Astrocyte (in vitro differentiated cells and primary cell): ENCODE results near the gene CCSER1. TPM values are rescaled to one million over a fixed set of nuclear protein-coding genes. Genes with fewer than 3 reads are reported as not detected.

ENCODE experiments used
- DNase-seq: peaks from one replicate; pipeline ENCODE4 v3.0.0-alpha.2; 2010; ENCODE audit warnings: low read depth
- FAIRE-seq: peaks from 2 replicates; lab custom pipeline; 2011; peaks lifted over from hg19 to GRCh38; lab: Jason Lieb, UNC
- H2AFZ ChIP-seq: 2 replicates; pipeline ENCODE4 v1.6.0; 2012; ENCODE audit warnings: low read depth, low read length, inconsistent platforms
- H3K27ac ChIP-seq: 2 replicates; pipeline ENCODE4 v1.5.1; 2011; ENCODE audit warnings: low read depth, low read length, inconsistent platforms
- H3K27me3 ChIP-seq: 2 replicates; pipeline ENCODE4 v1.6.0; 2011; ENCODE audit warnings: low read length, inconsistent platforms; ENCODE audit not compliant: insufficient read depth
- H3K36me3 ChIP-seq: 2 replicates; pipeline ENCODE4 v1.5.1; 2011; ENCODE audit warnings: low read length, inconsistent platforms; ENCODE audit not compliant: insufficient read depth
- H3K4me1 ChIP-seq: 2 replicates; pipeline ENCODE4 v1.5.1; 2011; ENCODE audit warnings: low read length, inconsistent platforms; ENCODE audit not compliant: insufficient read depth
- H3K4me2 ChIP-seq: 2 replicates; pipeline ENCODE4 v1.6.0; 2012; ENCODE audit warnings: low read length, inconsistent platforms
- H3K4me3 ChIP-seq: 2 replicates; pipeline ENCODE4 v1.5.1; 2011; ENCODE audit warnings: low read depth, mild to moderate bottlenecking, low read length, inconsistent platforms; ENCODE audit not compliant: insufficient read depth
- H3K79me2 ChIP-seq: 2 replicates; pipeline ENCODE4 v1.6.0; 2012; ENCODE audit warnings: mild to moderate bottlenecking, low read length, inconsistent platforms; ENCODE audit not compliant: insufficient read depth
- H3K9ac ChIP-seq: 2 replicates; pipeline ENCODE4 v1.6.0; 2012; ENCODE audit warnings: mild to moderate bottlenecking, low read length, inconsistent platforms
- H3K9me3 ChIP-seq: 2 replicates; pipeline ENCODE4 v1.5.1; 2012; ENCODE audit warnings: low read depth, mild to moderate bottlenecking, low read length, inconsistent platforms; ENCODE audit not compliant: insufficient read depth
- H4K20me1 ChIP-seq: 2 replicates; pipeline ENCODE4 v1.6.0; 2012; ENCODE audit warnings: low read length, inconsistent platforms; ENCODE audit not compliant: insufficient read depth
- H3K27ac Mint-ChIP-seq: one replicate; pipeline ENCODE4 v1.8.0; 2021; ENCODE audit warnings: mild to moderate bottlenecking, mixed read lengths; ENCODE audit not compliant: unreplicated experiment
- H3K27me3 Mint-ChIP-seq: one replicate; pipeline ENCODE4 v1.8.0; 2021; ENCODE audit warnings: low read depth, mixed read lengths; ENCODE audit not compliant: unreplicated experiment
- H3K36me3 Mint-ChIP-seq: one replicate; pipeline ENCODE4 v1.8.0; 2021; ENCODE audit warnings: low read depth, mixed read lengths; ENCODE audit not compliant: unreplicated experiment
- H3K4me1 Mint-ChIP-seq: one replicate; pipeline ENCODE4 v1.8.0; 2021; ENCODE audit warnings: low read depth, mixed read lengths; ENCODE audit not compliant: unreplicated experiment
- H3K4me3 Mint-ChIP-seq: one replicate; pipeline ENCODE4 v1.8.0; 2021; ENCODE audit warnings: mild to moderate bottlenecking, moderate library complexity, mixed read lengths; ENCODE audit not compliant: unreplicated experiment
- H3K9me3 Mint-ChIP-seq: one replicate; pipeline ENCODE4 v1.8.0; 2021; ENCODE audit warnings: mild to moderate bottlenecking, mixed read lengths; ENCODE audit not compliant: unreplicated experiment
- CTCF ChIP-seq: IDR thresholded peaks from 2 replicates; pipeline ENCODE4 v1.5.1; 2011; ENCODE audit warnings: low read depth, mild to moderate bottlenecking, inconsistent platforms, low read length, moderate library complexity; ENCODE audit not compliant: insufficient read depth
- EZH2 ChIP-seq: IDR thresholded peaks from 2 replicates; pipeline ENCODE4 v1.6.1; 2012; ENCODE audit warnings: mild to moderate bottlenecking, low read length, inconsistent platforms; ENCODE audit not compliant: insufficient read depth
- total RNA-seq: library from RNA; stranded (reverse); gene quantifications from 2 replicates; pipeline ENCODE4 v1.2.1, GENCODE V29; 2021

CCSER1 gene
- total RNA-seq, 1 donor from 2014 or later, result 2.2 TPM

- no peak for FAIRE-seq
- Histone ChIP-seq H3K4me3 (no peak overlapping the region), H3K4me2 (no peak overlapping the region), H3K9me3 (no peaks in the 10 kb centered on the region), H3K27me3 (no peaks in the 10 kb centered on the region), H4K20me1 (no peaks in the 10 kb centered on the region), H3K4me1 (no peaks in the 10 kb centered on the region), H3K79me2 (no peaks in the 10 kb centered on the region), H3K9ac (no peak overlapping the region), H3K27ac (no peak overlapping the region), H2AFZ (no peak overlapping the region), H3K36me3 (no peaks in the 10 kb centered on the region)
- Mint-ChIP-seq H3K4me1 (peaks cover 7% of the 10 kb centered on the region), H3K27ac (no peak overlapping the region), H3K4me3 (no peak overlapping the region), H3K27me3 (no peaks in the 10 kb centered on the region), H3K36me3 (no peaks in the 10 kb centered on the region), H3K9me3 (no peaks in the 10 kb centered on the region)
- TF ChIP-seq CTCF (no peak), EZH2 (no peak)
- no peak for DNase-seq
These were observed 318.2 kb downstream of the CCSER1 start for GRCh38 chr4:90445380-90445779.

DNA sequence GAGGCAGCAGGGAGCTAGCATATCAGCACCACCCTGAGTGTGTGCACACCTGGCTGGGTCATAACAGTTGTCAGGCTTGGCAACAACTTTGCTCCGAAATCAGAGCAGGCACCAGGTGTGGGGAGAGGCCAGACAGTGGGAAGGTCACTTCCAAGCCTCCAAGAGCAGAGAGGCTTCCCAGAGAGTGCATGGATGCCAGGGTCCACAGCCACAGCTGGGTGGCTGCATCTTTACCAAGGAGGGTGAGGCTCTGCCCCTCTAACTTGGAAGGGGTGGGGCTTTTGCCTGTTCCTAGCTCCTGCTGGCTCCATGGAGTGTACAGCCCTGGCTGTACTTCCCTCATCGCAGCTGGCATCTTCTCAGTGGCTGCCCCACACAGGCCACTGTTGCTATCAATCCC lies 322.4 kb downstream of the CCSER1 start:
- TF ChIP-seq CTCF, result no peak
- no peak for TF ChIP-seq EZH2
- peaks cover 2% of the 10 kb centered on the region for H3K27me3 Mint-ChIP-seq
- Histone ChIP-seq H2AFZ (no peak overlapping the region), H4K20me1 (no peaks in the 10 kb centered on the region), H3K27ac (no peak overlapping the region), H3K79me2 (no peaks in the 10 kb centered on the region), H3K4me3 (no peak overlapping the region), H3K36me3 (no peaks in the 10 kb centered on the region), H3K27me3 (no peaks in the 10 kb centered on the region), H3K4me1 (no peaks in the 10 kb centered on the region), H3K9me3 (no peaks in the 10 kb centered on the region), H3K9ac (no peak overlapping the region), H3K4me2 (no peak overlapping the region)
- H3K4me1 Mint-ChIP-seq, result peaks cover 5% of the 10 kb centered on the region
- no peak for FAIRE-seq
- no peak overlapping the region for H3K27ac Mint-ChIP-seq
- no peaks in the 10 kb centered on the region for H3K36me3 Mint-ChIP-seq
- H3K9me3 Mint-ChIP-seq, result no peaks in the 10 kb centered on the region
- DNase-seq, result no peak
- no peak overlapping the region for H3K4me3 Mint-ChIP-seq

GRCh38 chr4:90456891-90457290 lies 329.7 kb downstream of the CCSER1 start:
- DNase-seq (no peak), FAIRE-seq (no peak)
- Mint-ChIP-seq H3K4me1 (no peaks in the 10 kb centered on the region), H3K27me3 (peaks cover 2% of the 10 kb centered on the region), H3K36me3 (no peaks in the 10 kb centered on the region), H3K4me3 (no peak overlapping the region), H3K27ac (no peak overlapping the region), H3K9me3 (no peaks in the 10 kb centered on the region)
- no peak for TF ChIP-seq EZH2
- no peak for TF ChIP-seq CTCF
- Histone ChIP-seq H3K27ac (no peak overlapping the region), H3K9me3 (peaks cover 3% of the 10 kb centered on the region), H2AFZ (no peak overlapping the region), H3K79me2 (no peaks in the 10 kb centered on the region), H4K20me1 (no peaks in the 10 kb centered on the region), H3K4me3 (no peak overlapping the region), H3K4me1 (no peaks in the 10 kb centered on the region), H3K36me3 (no peaks in the 10 kb centered on the region), H3K4me2 (no peak overlapping the region), H3K27me3 (no peaks in the 10 kb centered on the region), H3K9ac (no peak overlapping the region)
